Measurements from ENCODE around the gene HERC3. TPM values are rescaled to one million over a fixed set of nuclear protein-coding genes. Genes with fewer than 3 reads are reported as not detected.

Gene HERC3
- total RNA-seq, 1 donor from 2014 or later, result 34.6 TPM

DNA sequence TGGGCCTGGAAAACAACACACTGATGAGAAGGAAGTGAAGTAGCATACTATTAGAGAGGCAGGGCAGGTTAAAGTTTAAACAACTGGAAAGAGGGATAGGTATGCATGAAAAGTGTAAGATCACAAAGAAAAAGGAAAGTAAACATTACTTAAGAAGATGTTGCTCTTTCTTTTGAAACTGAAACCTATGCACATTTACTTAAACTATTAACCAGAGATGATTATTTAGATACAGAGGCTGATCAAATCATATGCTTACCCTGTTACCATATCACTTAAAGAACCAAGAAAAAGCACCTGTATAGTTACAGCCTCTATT lies 67.6 kb downstream of the HERC3 start:
- DNase-seq (ENCODE audit: low spot score), result no peak

DNA sequence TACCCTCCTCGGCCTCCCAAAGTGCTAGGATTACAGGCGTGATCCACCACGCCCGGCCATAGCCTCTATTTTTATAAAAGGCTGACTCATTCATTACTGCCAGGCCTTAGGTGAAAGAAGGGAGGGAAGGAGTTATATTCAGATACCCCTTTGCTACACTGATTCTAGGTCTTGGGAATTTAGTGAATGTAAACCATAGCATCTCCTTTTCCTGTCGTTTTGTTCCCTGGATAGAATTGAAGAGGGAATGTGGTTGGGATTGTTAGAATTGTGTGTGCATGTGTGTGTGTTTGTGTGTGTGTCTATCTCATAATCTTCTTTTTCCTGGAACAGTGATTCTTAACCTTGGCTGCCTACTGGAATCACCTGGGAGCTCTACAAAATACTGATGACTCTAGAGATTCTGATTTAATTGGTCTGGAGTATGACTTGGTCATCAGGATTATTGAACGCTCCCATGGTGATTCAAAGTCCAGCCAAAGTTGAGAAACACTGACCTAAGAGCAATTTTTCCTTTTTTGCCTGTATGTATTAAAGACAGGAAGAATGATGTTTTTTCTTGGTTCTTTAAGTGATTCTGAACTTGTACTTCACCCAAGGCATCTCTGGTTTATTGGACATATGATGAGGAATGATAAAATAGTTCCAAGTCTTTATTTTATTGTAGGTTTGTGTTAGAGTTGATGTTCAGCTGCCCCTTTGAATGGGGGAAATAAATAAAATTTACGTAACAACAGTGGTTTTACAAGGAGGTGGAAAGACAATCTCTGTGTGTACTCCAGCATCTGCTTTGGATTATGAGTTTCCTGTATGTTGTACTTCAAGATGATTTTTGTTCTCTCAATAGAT lies 68.4 kb downstream of the HERC3 start:
- no peak for DNase-seq (ENCODE audit: low spot score)

DNA sequence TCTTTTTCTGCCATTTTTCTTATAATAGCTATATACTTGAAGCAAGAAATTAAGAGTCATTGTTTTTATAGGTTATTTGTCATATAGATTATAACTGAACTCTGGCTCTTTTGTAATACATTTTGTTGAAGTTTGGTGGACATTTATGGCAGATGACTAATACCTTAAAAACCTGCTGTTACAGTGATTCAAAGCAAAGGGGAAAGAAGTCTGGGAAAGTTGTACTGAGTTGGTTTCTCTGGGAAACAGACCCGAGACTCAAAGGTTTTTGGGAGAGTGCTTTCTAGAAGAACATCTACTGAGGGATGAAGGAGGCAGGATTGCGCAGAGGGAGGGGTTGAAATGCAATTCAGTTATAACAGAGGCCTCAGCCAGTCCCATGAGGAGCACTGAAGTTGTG lies 69.5 kb downstream of the HERC3 start:
- DNase-seq (ENCODE audit: low spot score), result no peak

DNA sequence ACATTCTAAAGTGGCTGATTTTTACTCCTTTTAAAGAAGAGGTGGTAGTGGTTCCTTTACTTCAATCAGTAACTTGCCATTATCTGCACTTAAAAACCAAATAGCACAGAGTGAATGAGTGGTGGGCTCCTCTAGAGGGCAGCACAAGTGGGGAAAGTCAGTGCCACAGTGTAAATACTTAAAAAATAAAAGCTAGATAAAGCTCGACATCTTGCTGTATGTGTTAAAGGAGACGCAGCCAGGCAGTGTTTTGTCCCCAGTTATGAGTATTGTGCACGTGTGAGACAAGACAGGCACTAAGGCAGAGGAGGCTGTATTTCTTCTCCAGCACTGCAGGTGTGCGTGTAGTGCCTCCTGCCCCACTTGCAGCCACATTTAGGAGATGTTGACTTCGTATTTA lies 80.7 kb downstream of the HERC3 start:
- no peak for DNase-seq (ENCODE audit: low spot score)

GRCh38 chr4:88673886-88674285 lies 81.6 kb downstream of the HERC3 start:
- DNase-seq (ENCODE audit: low spot score), result no peak

- no peak for DNase-seq (ENCODE audit: low spot score)
These were observed 82.3 kb downstream of the HERC3 start for GRCh38 chr4:88674565-88674964.

GRCh38 chr4:88674979-88675378 lies 82.7 kb downstream of the HERC3 start:
- DNase-seq (ENCODE audit: low spot score), result no peak

- DNase-seq (ENCODE audit: low spot score), result no peak
These were observed 83.3 kb downstream of the HERC3 start for GRCh38 chr4:88675543-88675942.

- DNase-seq (ENCODE audit: low spot score), result no peak
These were observed 88.9 kb downstream of the HERC3 start for GRCh38 chr4:88681209-88681608.

DNA sequence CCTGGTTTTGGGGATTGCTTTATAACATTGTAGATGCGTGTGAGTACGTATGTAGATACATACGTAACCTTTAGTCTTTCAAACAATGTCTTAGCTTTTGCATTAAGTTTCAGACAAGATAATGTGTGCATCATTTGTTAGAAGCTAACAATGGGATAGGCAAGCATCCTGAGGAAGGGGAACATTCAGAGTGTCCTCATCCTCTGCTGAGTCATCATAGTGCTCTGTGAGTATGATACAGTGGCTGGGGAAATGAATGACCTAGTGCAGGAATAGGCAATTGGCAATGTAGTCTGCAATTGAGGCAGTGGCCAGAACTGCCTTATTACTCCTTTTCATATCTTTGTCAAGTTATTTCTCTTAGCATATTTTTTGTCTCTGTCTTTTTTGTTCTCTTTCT lies 98.1 kb downstream of the HERC3 start:
- no peak for DNase-seq (ENCODE audit: low spot score)

GRCh38 chr4:88693792-88694191 lies 101.5 kb downstream of the HERC3 start:
- no peak for DNase-seq (ENCODE audit: low spot score)

- no peak for DNase-seq (ENCODE audit: low spot score)
These were observed 104.3 kb downstream of the HERC3 start for GRCh38 chr4:88696630-88697029.

GRCh38 chr4:88697141-88697540 lies 104.9 kb downstream of the HERC3 start:
- no peak for DNase-seq (ENCODE audit: low spot score)

DNA sequence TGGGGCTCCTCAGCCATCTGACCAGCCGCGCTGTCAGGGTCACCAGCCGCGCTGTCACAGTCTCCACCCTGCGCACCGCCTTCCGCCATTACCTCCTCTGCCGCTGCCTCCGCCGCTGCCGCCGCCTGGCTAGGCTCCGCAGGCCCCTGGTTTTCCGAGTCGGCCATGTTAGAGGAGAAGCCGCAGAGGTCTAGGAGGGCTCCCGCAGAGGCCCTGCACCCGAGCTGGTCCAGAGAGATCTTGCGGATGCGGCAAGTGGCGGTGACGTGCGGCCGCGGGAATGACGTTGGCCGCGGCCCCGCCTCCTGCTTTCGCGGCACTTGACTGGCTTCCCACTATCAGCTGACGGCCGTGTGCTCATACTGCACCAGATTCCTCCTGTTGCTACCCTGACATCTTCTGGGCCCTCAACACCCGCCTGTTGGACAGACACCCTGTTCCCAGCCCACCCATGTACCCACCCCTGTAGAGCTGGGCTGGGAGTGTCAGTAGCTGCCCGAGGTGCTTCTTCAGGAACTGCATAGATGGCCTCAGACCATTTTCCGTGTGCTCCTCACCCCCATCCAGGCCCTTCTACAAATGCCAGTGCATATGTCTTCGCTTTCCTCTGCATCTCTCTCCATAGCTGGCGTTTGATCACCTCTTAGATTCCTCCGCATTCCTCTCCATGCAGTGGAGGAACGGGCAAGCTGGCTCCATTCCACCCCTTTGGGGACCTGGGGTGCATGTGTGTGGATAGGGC lies 105.5 kb downstream of the HERC3 start, which contains the start of gene NAP1L5:
Gene NAP1L5 (minus strand): TSS at position 242 of the 742 bp plus-strand sequence. CDS start 75 bp downstream, at position 167.
- DNase-seq (ENCODE audit: low spot score), result peak; percentile 59

- no peak for DNase-seq (ENCODE audit: low spot score)
These were observed 106.2 kb downstream of the HERC3 start for GRCh38 chr4:88698519-88698918.

DNA sequence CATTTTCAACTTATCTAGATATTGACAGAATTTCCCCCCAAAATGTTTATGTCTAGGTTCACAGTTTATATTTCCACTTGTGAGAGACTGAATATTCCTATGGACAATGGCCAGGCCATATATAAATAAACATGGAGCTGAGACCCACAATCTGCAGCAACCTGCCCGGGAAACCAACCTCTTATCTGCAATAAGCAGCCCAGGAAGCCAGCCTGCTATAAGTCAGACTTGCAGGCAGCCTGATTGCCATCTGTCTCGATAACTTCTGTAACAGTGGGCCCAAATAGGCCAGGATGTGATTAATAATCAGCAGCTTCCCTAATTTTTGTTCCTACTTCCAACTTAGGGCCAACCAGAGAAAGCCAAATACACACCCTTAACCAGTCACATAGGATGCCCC lies 110.5 kb downstream of the HERC3 start:
- DNase-seq (ENCODE audit: low spot score), result no peak

- DNase-seq (ENCODE audit: low spot score), result no peak
These were observed 112.9 kb downstream of the HERC3 start for GRCh38 chr4:88705223-88705622.

DNA sequence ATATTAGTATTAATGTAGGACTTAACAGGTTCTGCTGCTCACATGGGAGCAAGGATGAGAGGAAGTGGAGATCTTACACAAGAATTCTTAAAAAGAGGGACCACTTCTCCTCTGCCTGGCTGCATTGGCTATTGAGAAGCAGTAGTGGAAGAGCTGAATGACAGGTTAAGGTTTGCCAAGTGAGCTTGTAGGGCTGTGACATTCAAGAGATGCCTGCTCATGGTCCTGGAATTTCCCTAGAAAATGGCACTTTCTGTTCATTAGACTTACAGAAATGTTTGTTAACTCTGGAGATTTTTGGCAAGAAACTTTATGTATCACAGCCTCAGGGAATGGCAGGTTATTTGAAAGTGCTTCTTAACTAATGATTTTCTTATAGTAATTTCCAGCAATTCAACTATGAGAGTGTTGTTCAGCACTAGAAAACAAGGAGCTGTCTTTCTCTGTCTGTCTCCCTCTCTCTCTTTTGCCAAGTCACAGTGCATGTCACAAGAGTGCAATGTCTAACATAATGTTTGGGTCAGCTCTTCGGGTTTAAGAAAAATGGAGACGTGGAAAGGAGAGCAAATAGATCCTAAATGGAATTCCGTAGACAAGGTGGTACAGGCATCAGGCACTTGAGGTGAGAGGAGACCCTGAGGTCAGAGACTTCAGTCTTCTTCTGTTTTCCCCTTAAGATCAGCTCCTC lies 113.7 kb downstream of the HERC3 start:
- no peak for DNase-seq (ENCODE audit: low spot score)

DNA sequence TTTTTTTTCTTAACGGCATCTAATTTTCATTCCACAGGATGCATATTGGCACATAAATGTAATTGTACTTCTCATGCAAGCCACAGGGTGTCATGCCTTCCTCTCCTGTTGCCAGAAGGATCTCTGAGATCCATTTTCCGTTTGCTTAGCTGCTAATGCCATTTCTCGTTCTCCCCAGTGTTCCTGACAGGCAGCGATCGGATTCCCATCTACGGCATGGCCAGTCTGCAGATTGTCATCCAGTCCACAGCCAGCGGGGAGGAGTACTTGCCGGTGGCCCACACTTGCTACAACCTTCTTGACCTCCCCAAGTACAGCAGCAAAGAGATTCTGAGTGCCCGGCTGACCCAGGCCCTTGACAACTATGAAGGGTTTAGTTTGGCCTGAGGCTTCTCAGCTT lies 114.3 kb downstream of the HERC3 start:
- no peak for DNase-seq (ENCODE audit: low spot score)

GRCh38 chr4:88709989-88710388 lies 117.7 kb downstream of the HERC3 start:
- DNase-seq (ENCODE audit: low spot score), result no peak

DNA sequence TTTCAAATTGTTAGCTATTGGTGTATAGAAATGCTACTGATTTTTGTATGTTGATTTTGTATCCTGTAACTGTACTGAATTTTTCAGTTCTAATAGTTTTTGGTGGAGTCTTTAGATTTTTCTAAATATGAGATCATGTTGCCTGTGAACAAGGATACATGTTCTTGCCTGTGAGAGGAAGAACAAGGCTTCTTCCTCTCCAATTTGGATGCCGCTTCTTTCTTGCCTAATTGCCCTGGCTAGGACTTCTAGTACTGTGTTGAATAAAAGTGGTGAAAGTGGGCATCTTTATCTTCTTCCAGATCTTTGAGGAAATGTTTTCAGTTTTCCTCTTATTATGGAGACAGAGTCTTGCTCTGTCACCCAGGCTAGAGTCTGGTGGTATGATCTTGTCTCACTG lies 121.5 kb downstream of the HERC3 start:
- DNase-seq (ENCODE audit: low spot score), result no peak

GRCh38 chr4:88718098-88718497 lies 125.8 kb downstream of the HERC3 start:
- no peak for DNase-seq (ENCODE audit: low spot score)

GRCh38 chr4:88719381-88719780 lies 127.1 kb downstream of the HERC3 start:
- DNase-seq (ENCODE audit: low spot score), result no peak
